Subcutaneous abdominal adipose tissue (tissue), 5 donors: ENCODE measurements around the gene ID4.
"Not testable (repeated sequence)": the region's sequence is repeated elsewhere in the genome, so short reads cannot be mapped to it uniquely, and the experiment has no call there.

ENCODE experiments used
- H3K27ac ChIP-seq: one replicate; pipeline ENCODE4 v1.7.0; 2013; ENCODE audit warnings: low read depth, mild to moderate bottlenecking, inconsistent platforms, low read length, moderate library complexity
- H3K27me3 ChIP-seq, 5 donors: one replicate each; pipeline ENCODE4 v1.7.0; 2013; ENCODE audit warnings: low read length in 5 of 5, inconsistent platforms in 1 of 5; ENCODE audit not compliant: control insufficient read depth in 5 of 5, insufficient read depth in 4 of 5
- H3K36me3 ChIP-seq, 5 donors: one replicate each; pipeline ENCODE4 v1.7.0; 2013; ENCODE audit warnings: low read length in 5 of 5; ENCODE audit not compliant: control insufficient read depth in 5 of 5, insufficient read depth in 5 of 5
- H3K4me1 ChIP-seq, 5 donors: one replicate each; pipeline ENCODE4 v1.7.0; 2013; ENCODE audit warnings: low read length in 5 of 5, mild to moderate bottlenecking in 3 of 5, moderate library complexity in 1 of 5; ENCODE audit not compliant: control insufficient read depth in 5 of 5, insufficient read depth in 5 of 5
- H3K4me3 ChIP-seq, 5 donors: one replicate each; pipeline ENCODE4 v1.7.0; 2013; ENCODE audit warnings: low read length in 5 of 5, low read depth in 1 of 5
- H3K9ac ChIP-seq, 5 donors: one replicate each; pipeline ENCODE4 v1.7.0; 2013; ENCODE audit warnings: low read length in 5 of 5, mild to moderate bottlenecking in 4 of 5, moderate library complexity in 3 of 5
- H3K9me3 ChIP-seq, 5 donors: one replicate each; pipeline ENCODE4 v1.7.0; 2013; ENCODE audit warnings: low read length in 5 of 5; ENCODE audit not compliant: control insufficient read depth in 5 of 5
- donor health status: healthy.
- donor health status: healthy.
- donor health status: healthy.
- donor health status: healthy.
- donor health status: healthy.

ID4 gene

DNA sequence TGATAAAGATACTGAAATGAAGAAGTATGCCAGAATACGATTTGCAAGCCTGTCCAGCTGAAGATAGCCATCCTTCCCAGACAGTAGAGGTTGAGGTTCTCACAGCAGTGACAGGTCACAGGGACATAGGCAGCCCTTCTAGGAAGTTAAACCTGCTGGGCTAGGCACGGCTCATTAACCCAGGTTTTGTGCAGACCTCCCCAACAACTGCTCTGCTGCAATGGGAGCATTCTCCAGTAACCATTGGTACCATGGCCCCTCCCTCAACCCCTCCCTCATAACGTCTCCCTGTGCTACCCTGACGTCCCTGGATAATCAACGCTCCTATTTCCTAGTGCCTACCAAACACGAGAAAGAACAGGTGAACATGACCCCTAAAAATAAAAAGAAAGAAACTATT, 15.8 kb downstream of the ID4 start:
- Histone ChIP-seq H3K4me3 (no peak overlapping the region), H3K9ac (no peak overlapping the region)

GRCh38 chr6:19854421-19855015, 17.3 kb downstream of the ID4 start:
- not testable (repeated sequence) for H3K36me3 ChIP-seq, H3K27me3 ChIP-seq, H3K27ac ChIP-seq, H3K4me3 ChIP-seq, H3K9me3 ChIP-seq, H3K9ac ChIP-seq
- H3K4me1 ChIP-seq, result peaks cover 3 to 19% (median 7%) of the 10 kb centered on the region in 5 donors

More for the DNA sequence above, 15.8 kb downstream of the ID4 start:
- no peak overlapping the region for H3K27ac ChIP-seq
- no peaks in the 10 kb centered on the region for H3K36me3 ChIP-seq
- H3K9me3 ChIP-seq, result no peaks in the 10 kb centered on the region
- H3K4me1 ChIP-seq, result peaks cover 3 to 19% (median 7%) of the 10 kb centered on the region in 5 donors
- no peaks in the 10 kb centered on the region for H3K27me3 ChIP-seq

- H3K27me3 ChIP-seq, result no peaks in the 10 kb centered on the region
- H3K9ac ChIP-seq, result no peak overlapping the region
- H3K4me3 ChIP-seq, result no peak overlapping the region
- no peaks in the 10 kb centered on the region for H3K9me3 ChIP-seq
- H3K4me1 ChIP-seq, result peaks cover 3 to 13% (median 7%) of the 10 kb centered on the region in 5 donors
- no peaks in the 10 kb centered on the region for H3K36me3 ChIP-seq
- no peak overlapping the region for H3K27ac ChIP-seq
Observed at GRCh38 chr6:19855536-19855935, 18.4 kb downstream of the ID4 start.

DNA sequence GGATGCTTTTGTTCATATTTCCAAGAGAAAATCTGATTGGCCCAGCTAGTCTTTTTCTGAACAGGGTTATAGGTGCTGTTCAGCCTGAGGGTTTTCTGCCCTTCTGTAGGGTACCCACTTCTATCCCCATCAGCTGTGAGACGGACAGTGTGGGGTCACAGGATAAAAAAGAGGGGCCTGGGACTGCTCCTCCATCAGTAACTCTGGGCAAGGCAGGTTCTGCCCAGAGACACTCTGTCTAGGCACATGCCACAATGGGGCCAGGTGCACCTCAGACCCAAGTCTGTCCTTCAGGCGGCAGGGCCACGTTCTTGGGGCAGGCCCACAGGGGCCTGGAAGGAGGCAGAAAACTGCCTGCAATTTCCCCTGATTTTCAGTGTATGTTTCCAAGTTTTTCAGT, 20.0 kb downstream of the ID4 start:
- no peaks in the 10 kb centered on the region for H3K9me3 ChIP-seq
- H3K27me3 ChIP-seq, result no peaks in the 10 kb centered on the region
- no peaks in the 10 kb centered on the region for H3K36me3 ChIP-seq
- no peak overlapping the region for H3K4me3 ChIP-seq
- H3K27ac ChIP-seq, result no peak overlapping the region
- H3K9ac ChIP-seq, result no peak overlapping the region
- H3K4me1 ChIP-seq, result peaks cover 0 to under 1% (median 0%) of the 10 kb centered on the region in 5 donors

DNA sequence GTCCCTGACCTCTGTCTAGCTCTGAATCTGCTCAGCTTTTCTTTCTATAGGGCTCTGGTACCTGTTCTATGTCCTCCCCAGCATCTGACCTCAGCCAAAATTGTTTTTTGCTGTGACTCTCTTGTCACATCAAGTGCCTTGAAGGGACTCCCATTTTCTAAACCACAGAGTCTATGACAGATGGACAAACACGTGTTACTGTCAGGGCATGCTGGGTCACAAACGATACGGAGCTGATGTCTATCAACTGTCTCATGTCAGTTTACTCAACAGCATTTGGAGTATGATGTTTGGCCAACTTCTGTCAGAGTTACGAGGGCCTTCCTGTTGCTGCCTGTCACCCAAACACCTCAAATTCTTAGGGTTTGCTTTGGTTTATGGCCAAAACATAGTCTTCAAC, 20.5 kb downstream of the ID4 start:
- no peaks in the 10 kb centered on the region for H3K36me3 ChIP-seq
- H3K27ac ChIP-seq, result no peak overlapping the region
- no peak overlapping the region for H3K4me3 ChIP-seq
- H3K27me3 ChIP-seq, result no peaks in the 10 kb centered on the region
- no peaks in the 10 kb centered on the region for H3K9me3 ChIP-seq
- H3K9ac ChIP-seq, result no peak overlapping the region
- peaks cover 0 to 2% (median 0%) of the 10 kb centered on the region in 5 donors for H3K4me1 ChIP-seq

GRCh38 chr6:19860235-19860877, 23.2 kb downstream of the ID4 start:
- no peaks in the 10 kb centered on the region for H3K36me3 ChIP-seq
- H3K4me1 ChIP-seq, result peaks cover 0 to 6% (median 0%) of the 10 kb centered on the region in 5 donors
- H3K27ac ChIP-seq, result no peak overlapping the region
- no peaks in the 10 kb centered on the region for H3K27me3 ChIP-seq
- no peaks in the 10 kb centered on the region for H3K9me3 ChIP-seq
- H3K9ac ChIP-seq, result no peak overlapping the region
- no peak overlapping the region for H3K4me3 ChIP-seq

GRCh38 chr6:19864285-19864684, 27.1 kb downstream of the ID4 start:
- Histone ChIP-seq H3K9ac (no peak overlapping the region), H3K36me3 (no peaks in the 10 kb centered on the region), H3K9me3 (no peaks in the 10 kb centered on the region), H3K4me3 (no peak overlapping the region), H3K27me3 (no peaks in the 10 kb centered on the region), H3K4me1 (peaks cover 0 to 11% (median 1%) of the 10 kb centered on the region in 5 donors), H3K27ac (no peak overlapping the region)

GRCh38 chr6:19865178-19865577, 28.0 kb downstream of the ID4 start:
- Histone ChIP-seq H3K9ac (no peak overlapping the region), H3K4me3 (no peak overlapping the region), H3K36me3 (no peaks in the 10 kb centered on the region), H3K4me1 (peaks cover 0 to 17% (median 7%) of the 10 kb centered on the region in 5 donors), H3K27ac (no peak overlapping the region), H3K27me3 (no peaks in the 10 kb centered on the region), H3K9me3 (no peaks in the 10 kb centered on the region)

DNA sequence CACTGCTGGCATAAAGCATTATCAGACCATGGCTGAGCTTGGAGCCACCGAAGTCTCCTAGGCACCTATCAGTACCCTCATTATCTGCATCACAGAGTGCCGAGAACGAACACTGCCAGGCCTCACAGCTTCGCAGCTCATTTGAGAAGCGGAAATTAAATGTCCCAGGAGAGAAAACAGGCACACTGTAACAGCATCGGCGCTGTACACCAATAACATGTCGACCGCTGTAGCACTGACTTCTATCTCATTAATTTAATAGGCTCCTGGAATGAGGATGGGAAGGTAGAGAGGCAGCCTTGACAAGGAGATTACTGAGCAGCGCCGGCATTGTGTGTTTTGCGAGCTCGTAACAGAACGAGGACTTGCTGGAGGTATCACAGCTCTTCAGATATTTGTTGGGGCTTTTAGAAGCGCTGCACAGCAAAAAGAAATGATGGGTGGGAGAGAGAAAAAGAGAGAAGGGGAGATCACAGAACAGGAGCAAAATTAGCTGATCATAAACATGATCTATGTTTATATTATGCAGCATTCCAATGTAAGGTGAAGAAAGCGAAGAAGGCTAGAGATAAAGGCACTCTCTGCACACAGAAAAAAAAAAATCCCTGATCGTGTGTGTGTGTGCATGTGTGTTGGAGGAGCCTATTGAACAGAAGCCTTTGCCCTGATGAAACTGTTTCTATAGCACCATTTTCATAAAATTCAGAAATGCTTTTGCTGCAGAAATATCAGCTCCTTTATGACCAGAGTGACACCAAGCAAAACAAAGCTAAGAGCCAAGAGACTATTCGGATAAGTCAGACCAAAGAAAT, 29.2 kb downstream of the ID4 start:
- Histone ChIP-seq H3K27me3 (no peaks in the 10 kb centered on the region), H3K4me3 (no peak overlapping the region), H3K9ac (no peak overlapping the region), H3K9me3 (no peaks in the 10 kb centered on the region), H3K4me1 (peaks cover 0 to 17% (median 7%) of the 10 kb centered on the region in 5 donors), H3K27ac (no peak overlapping the region), H3K36me3 (no peaks in the 10 kb centered on the region)

GRCh38 chr6:19866985-19867627, 29.9 kb downstream of the ID4 start:
- Histone ChIP-seq H3K27me3 (no peaks in the 10 kb centered on the region), H3K4me1 (peaks cover 0 to 17% (median 7%) of the 10 kb centered on the region in 5 donors), H3K4me3 (no peak overlapping the region), H3K9me3 (no peaks in the 10 kb centered on the region), H3K9ac (no peak overlapping the region), H3K36me3 (no peaks in the 10 kb centered on the region), H3K27ac (no peak overlapping the region)
